NT2/D1 (cell line): ENCODE results near the gene NR3C1.

Experiments used
- DNase-seq: peaks from one replicate; pipeline ENCODE4 v3.0.0-alpha.2; 2011; ENCODE audit warnings: low read depth, low spot score
- H3K27me3 ChIP-seq: 2 replicates; pipeline ENCODE4 v1.6.0; 2011; ENCODE audit warnings: mild to moderate bottlenecking; ENCODE audit not compliant: insufficient read length, insufficient read depth
- H3K36me3 ChIP-seq: 2 replicates; pipeline ENCODE4 v1.6.1; 2011; ENCODE audit warnings: mild to moderate bottlenecking, low read length, mixed read lengths; ENCODE audit not compliant: insufficient read depth, insufficient read length
- H3K4me1 ChIP-seq: 2 replicates; pipeline ENCODE4 v1.5.1; 2011; ENCODE audit not compliant: insufficient read depth, insufficient read length
- H3K4me3 ChIP-seq: 2 replicates; pipeline ENCODE4 v1.5.1; 2011; ENCODE audit warnings: low read depth; ENCODE audit not compliant: insufficient read length
- H3K9ac ChIP-seq: 2 replicates; pipeline ENCODE4 v1.6.0; 2011; ENCODE audit warnings: low read depth; ENCODE audit not compliant: insufficient read length
- H3K9me3 ChIP-seq: 2 replicates; pipeline ENCODE4 v1.5.1; 2011; ENCODE audit warnings: mild to moderate bottlenecking, low read length; ENCODE audit not compliant: insufficient read depth
- SUZ12 ChIP-seq: IDR thresholded peaks from 2 replicates; pipeline ENCODE4 v1.6.1; 2011; ENCODE audit not compliant: insufficient read length, insufficient read depth; ENCODE audit errors: extremely low read depth
- YY1 ChIP-seq: IDR thresholded peaks from 2 replicates; pipeline ENCODE4 v1.6.1; 2011; ENCODE audit not compliant: insufficient read length, insufficient read depth
- ZNF274 ChIP-seq: IDR thresholded peaks from 2 replicates; pipeline ENCODE4 v1.6.1; 2011; ENCODE audit warnings: mild to moderate bottlenecking, low read depth, low read length

The NR3C1 gene

DNA sequence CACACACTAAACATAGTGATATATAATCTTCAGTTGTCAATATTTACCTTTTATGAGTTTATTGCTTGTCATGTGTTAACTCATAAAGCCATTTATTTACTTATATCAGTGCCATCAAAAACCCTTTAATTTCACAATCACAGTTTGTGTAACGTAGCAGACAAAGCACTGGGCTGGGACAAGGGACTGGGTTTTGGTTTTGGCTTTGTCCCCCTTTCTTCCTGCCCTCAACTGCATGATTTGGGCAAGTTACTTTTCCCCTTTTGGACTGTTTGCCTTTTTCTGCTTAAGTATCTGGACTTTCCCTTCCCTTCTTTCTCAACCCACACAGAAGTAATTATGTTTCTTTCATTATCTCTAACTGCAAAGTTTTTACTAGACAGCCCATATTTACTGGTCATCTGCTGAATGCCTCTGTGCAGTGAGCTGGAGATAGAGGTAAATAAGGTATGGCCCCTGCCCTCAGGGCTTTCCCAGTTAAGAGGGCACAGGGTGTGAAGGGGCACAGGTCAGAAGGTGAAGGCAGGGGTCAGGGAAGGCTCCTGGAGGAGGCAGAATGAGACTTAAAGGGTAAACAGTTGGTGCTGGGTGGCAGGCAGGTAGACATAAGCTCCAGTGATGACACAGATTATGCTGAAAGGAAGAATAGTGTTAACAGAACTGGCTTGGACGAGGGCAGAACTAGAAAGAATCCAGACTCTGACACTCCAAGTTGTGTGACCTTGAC lies 14.8 kb upstream of the NR3C1 start:
- Histone ChIP-seq H3K4me1 (no peaks in the 10 kb centered on the region), H3K9me3 (no peaks in the 10 kb centered on the region), H3K9ac (no peak overlapping the region), H3K36me3 (no peaks in the 10 kb centered on the region), H3K27me3 (no peaks in the 10 kb centered on the region), H3K4me3 (no peak overlapping the region)
- no peak for DNase-seq
- TF ChIP-seq YY1 (no peak), SUZ12 (no peak), ZNF274 (no peak)

DNA sequence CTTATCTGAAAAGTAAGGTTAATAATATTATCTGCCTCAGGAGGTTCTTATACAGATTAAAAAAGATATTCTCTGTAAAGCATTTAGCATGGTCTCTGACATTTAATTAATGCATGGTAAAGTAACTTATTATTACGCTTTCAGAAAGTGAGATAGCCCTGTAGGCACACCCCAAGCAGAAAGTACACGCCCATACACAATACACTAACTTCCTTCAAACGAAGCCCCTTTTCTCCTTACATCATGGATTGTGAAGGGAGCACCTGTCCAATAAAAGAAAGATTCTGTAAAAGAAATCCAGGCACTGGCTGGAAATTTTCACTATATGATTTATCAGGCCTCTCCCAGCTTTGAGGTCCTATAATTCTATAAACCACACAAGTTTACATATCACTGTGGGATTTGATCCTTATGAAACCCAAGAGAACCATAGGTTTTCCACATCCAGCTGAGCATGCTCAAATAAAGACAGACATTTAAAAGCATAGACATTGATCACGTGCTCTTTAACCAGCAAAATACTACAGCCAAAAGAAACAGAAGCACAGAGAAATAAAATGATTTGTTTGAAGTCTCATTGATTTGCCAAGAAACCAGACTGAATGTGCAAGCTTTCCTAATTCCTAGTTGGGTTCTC lies 14.1 kb upstream of the NR3C1 start:
- Histone ChIP-seq H3K27me3 (no peaks in the 10 kb centered on the region), H3K4me3 (no peak overlapping the region), H3K36me3 (no peaks in the 10 kb centered on the region), H3K4me1 (no peaks in the 10 kb centered on the region), H3K9me3 (no peaks in the 10 kb centered on the region), H3K9ac (no peak overlapping the region)
- no peak for DNase-seq
- TF ChIP-seq SUZ12 (no peak), ZNF274 (no peak), YY1 (no peak)

DNA sequence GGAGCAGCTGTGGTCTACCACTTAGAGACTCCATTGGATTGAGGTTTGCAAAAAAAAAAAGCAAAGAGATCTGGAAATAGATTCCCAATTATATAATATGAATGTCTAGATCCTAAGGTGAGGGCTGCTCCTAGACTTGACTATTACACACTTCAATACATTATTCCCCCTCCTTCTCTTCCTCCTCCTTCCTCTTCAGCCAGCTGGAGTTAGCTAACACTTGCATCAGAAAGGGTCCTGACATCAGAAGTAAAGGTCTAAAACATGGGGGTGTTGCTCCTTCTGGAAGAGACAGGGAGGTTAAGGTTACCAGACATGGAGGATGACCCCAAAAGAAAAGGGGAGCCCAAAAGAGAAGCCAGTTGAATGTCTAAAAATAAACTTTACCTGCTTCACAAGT lies 12.9 kb upstream of the NR3C1 start:
- no peak for DNase-seq
- no peaks in the 10 kb centered on the region for H3K9me3 ChIP-seq
- no peaks in the 10 kb centered on the region for H3K36me3 ChIP-seq
- no peak overlapping the region for H3K9ac ChIP-seq
- no peaks in the 10 kb centered on the region for H3K4me1 ChIP-seq
- no peak for TF ChIP-seq ZNF274
- no peak for TF ChIP-seq SUZ12
- TF ChIP-seq YY1, result no peak
- H3K4me3 ChIP-seq, result no peak overlapping the region
- no peaks in the 10 kb centered on the region for H3K27me3 ChIP-seq

DNA sequence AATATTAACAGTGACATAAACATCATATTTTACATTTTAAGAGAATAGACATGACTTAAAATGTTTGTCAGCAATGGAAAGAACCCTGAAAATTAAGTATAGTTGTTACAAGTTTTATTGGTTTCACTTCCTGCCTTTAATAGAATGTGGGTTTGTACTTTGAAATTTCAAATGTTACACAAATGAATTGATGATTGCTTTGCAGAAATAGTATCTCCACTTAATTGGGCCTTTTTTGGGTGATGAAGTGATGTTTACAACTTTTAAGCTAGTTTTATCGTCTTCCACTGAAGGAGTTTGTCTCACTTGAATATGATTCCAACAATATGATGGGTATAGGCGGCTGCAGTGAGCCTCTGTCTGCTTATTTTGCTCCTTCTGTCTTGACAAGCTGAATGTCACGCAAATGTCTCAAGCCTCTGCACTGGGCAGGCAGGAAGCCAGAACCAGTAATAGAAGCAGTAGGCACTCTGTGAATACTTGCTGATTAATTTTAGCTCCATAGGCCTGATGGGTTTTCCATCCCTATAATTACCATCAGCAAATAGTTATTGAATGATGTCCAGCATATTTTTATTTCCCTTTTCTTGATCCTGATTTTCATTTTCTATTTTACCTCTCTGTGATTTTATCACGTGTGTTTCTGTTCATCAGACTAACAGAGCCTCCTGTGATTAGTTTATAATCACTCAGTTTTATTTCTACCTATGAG lies 10.6 kb upstream of the NR3C1 start:
- Histone ChIP-seq H3K9me3 (no peaks in the 10 kb centered on the region), H3K36me3 (no peaks in the 10 kb centered on the region), H3K4me3 (no peak overlapping the region), H3K4me1 (no peaks in the 10 kb centered on the region), H3K27me3 (no peaks in the 10 kb centered on the region), H3K9ac (no peak overlapping the region)
- DNase-seq, result no peak
- TF ChIP-seq ZNF274 (no peak), YY1 (no peak), SUZ12 (no peak)

DNA sequence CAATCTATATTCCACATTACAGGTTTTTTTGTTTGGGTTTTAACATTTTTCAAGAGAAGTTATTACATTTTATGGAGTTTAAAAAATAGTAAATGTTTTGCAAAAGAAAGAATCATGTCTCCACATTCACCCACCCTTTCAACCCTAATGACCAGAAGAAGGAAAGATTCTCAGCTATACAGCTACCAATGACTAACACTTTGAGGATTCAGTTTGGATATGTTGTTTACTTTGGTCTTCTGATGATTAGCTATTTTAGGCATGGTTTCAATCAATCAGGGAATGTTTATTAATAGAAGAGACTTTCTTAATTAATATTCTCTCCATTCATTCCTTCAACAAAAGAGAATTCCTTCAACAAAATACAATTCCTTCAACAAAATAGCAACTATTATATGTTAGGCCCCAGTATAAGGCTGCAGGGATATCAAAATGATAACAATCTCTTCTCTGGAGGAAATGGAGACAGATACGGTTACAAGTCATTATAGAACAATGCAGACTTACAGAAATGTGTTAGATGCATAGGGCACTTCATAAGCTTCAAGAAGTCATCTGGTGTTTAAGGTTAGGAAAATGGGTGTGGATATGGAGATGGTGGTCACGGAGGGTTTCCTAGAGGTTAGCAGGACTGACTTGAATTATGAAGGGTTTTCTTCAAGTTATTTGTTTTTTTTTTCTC lies 9.3 kb upstream of the NR3C1 start:
- Histone ChIP-seq H3K4me3 (no peak overlapping the region), H3K4me1 (no peaks in the 10 kb centered on the region), H3K9ac (no peak overlapping the region), H3K27me3 (no peaks in the 10 kb centered on the region), H3K9me3 (no peaks in the 10 kb centered on the region), H3K36me3 (no peaks in the 10 kb centered on the region)
- TF ChIP-seq ZNF274 (no peak), YY1 (no peak)
- no peak for DNase-seq

DNA sequence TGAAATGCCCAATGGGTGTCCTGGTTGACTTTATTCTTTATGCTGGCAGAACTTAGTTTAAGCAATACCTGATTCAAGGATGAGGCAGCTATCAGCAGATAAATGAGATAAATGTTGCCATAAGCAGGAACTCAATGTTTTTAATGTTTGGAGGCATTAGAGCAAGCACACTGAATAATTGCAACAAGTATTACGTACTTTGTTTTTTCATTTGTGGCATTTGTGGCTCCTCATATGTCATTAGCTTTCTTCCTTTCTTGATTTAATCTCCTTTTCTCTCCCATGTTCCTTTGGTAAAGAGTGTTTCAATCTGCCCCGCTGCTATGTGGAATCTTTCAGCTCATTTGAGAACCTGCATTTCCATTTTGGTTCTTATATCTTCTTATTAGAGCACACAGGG lies 6.4 kb upstream of the NR3C1 start:
- Histone ChIP-seq H3K4me1 (no peaks in the 10 kb centered on the region), H3K4me3 (no peak overlapping the region), H3K9me3 (no peaks in the 10 kb centered on the region), H3K36me3 (no peaks in the 10 kb centered on the region), H3K27me3 (no peaks in the 10 kb centered on the region), H3K9ac (no peak overlapping the region)
- no peak for TF ChIP-seq ZNF274
- no peak for TF ChIP-seq YY1
- no peak for TF ChIP-seq SUZ12
- DNase-seq, result no peak

DNA sequence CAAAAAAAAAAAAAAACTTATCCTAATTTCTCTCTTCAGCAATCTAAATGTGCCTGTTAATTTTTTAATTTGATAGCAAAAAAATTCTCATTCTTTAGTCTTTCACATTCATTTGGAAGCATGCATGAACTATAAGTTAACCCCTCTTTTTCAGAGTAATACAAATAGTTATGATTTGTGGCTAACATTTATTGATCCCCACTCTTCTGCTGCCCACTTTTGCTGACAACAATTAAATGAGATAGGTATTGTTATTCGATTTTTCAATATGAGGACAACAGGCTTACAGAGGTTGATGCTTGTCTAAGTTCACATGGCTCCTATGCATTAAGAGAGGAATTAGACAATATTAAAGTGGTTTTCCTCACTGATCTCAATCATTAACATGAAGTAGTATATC lies 2.9 kb upstream of the NR3C1 start:
- Histone ChIP-seq H3K4me1 (no peaks in the 10 kb centered on the region), H3K9ac (no peak overlapping the region), H3K4me3 (no peak overlapping the region), H3K27me3 (peaks cover 11% of the 10 kb centered on the region), H3K9me3 (no peaks in the 10 kb centered on the region), H3K36me3 (no peaks in the 10 kb centered on the region)
- TF ChIP-seq YY1 (no peak), SUZ12 (no peak), ZNF274 (no peak)
- no peak for DNase-seq
